M059J (cell line): Measurements from ENCODE around the gene MRE11. TPM values are rescaled to one million over a fixed set of nuclear protein-coding genes. Genes with fewer than 3 reads are reported as not detected.

ENCODE experiments used
- DNase-seq: peaks from one replicate; pipeline ENCODE4 v3.0.0-alpha.2; 2012; ENCODE audit warnings: low read depth
- total RNA-seq: library from RNA; depleted of rRNA; stranded (reverse); fragments of >200 nt; shearing (Covaris generic); gene quantifications from 2 replicates; pipeline ENCODE4 v1.2.3, GENCODE V29; 2014; rRNA removed

MRE11 gene
- total RNA-seq, result 28.8 and 31.9 TPM in 2 replicates

- DNase-seq, result peak; percentile 98
Measured at GRCh38 chr11:94493281-94494125, at the start of gene MRE11, which contains the start of gene ANKRD49. MRE11 (minus strand) TSS chr11:94493844; CDS start chr11:94492801, 1,043 bp downstream. ANKRD49 (plus strand) TSS chr11:94493984; CDS start chr11:94496694, 2,710 bp downstream.

- DNase-seq, result no peak
Measured at GRCh38 chr11:94539420-94539819, 45.8 kb upstream of the MRE11 start.

- DNase-seq, result peak; percentile 39
Measured at GRCh38 chr11:94537031-94537600, 43.5 kb upstream of the MRE11 start.

GRCh38 chr11:94536386-94536785 lies 42.7 kb upstream of the MRE11 start:
- no peak for DNase-seq

GRCh38 chr11:94533696-94534630 lies 40.3 kb upstream of the MRE11 start:
- no peak for DNase-seq

GRCh38 chr11:94533206-94533605 lies 39.6 kb upstream of the MRE11 start:
- DNase-seq, result no peak

GRCh38 chr11:94532211-94532610 lies 38.6 kb upstream of the MRE11 start:
- no peak for DNase-seq

GRCh38 chr11:94528551-94528950 lies 34.9 kb upstream of the MRE11 start:
- peak; percentile 27 for DNase-seq

- DNase-seq, result no peak
Measured at GRCh38 chr11:94526645-94527438, 33.2 kb upstream of the MRE11 start.

GRCh38 chr11:94525546-94526324 lies 32.1 kb upstream of the MRE11 start:
- peak; percentile 70 for DNase-seq

GRCh38 chr11:94524341-94524740 lies 30.7 kb upstream of the MRE11 start:
- no peak for DNase-seq

- peak; percentile 34 for DNase-seq
Measured at GRCh38 chr11:94521684-94522083, 28.0 kb upstream of the MRE11 start.

- DNase-seq, result peak; percentile 37
Measured at GRCh38 chr11:94519478-94520084, 25.9 kb upstream of the MRE11 start.

- DNase-seq, result no peak
Measured at GRCh38 chr11:94518300-94518699, 24.7 kb upstream of the MRE11 start.

GRCh38 chr11:94516725-94517124 lies 23.1 kb upstream of the MRE11 start:
- no peak for DNase-seq

- no peak for DNase-seq
Measured at GRCh38 chr11:94515398-94515797, 21.8 kb upstream of the MRE11 start.

- DNase-seq, result peak; percentile 52
Measured at GRCh38 chr11:94513091-94513490, 19.4 kb upstream of the MRE11 start.

- peak; percentile 36 for DNase-seq
Measured at GRCh38 chr11:94511932-94512781, 18.5 kb upstream of the MRE11 start, which contains the start of gene C11orf97. C11orf97 (plus strand) TSS chr11:94512461; CDS start chr11:94512529, 68 bp downstream.

GRCh38 chr11:94507485-94507884 lies 13.8 kb upstream of the MRE11 start:
- peak; percentile 13 for DNase-seq
